ENCODE results near the gene HGD. TPM values are rescaled to one million over a fixed set of nuclear protein-coding genes. Genes with fewer than 3 reads are reported as not detected.

Gene HGD
- total and polyA plus RNA-seq, 2 of the 13 experiments (the other 11 are each of a cell fraction or from before 2014, with no cell fraction given): 265 to 398 TPM

DNA sequence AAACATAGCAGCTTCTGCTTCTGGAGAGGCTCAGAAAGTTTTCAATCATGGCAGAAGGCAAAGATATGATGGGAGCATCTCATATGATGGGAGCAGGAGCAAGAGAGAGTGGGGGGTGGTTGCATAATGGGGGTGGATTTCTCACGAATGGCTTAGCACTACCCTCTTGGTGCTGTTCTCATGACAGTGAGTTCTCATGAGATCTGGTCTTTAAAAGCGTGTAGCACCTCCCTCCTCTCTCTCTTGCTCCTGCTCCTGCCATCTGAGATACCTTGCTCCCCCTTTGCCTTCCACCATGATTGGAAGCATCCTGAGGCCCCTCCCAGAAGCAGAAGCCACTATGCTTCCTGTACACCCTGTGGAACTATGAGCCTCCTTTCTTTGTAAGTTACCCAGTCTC, 22.2 kb downstream of the HGD start:
- POLR2A ChIA-PET: no interaction called here
- no TSS peak for BruUV-seq (replicated peaks)
- Histone ChIP-seq H3K4me1 (ENCODE audit: insufficient read depth, low read length) (peaks cover 13% of the 10 kb centered on the region; the same call in 1 of the 2 replicates), H4K20me1 (ENCODE audit: insufficient read depth, low read length) (peaks cover 36% of the 10 kb centered on the region; the same call in 1 of the 2 replicates), H3K9ac (ENCODE audit: insufficient read depth, low read depth, low read length) (no peak overlapping the region), H2AFZ (ENCODE audit: low read length) (no peak overlapping the region), H3K27ac (ENCODE audit: extremely low read length, insufficient read depth, low read length) (no peak overlapping the region), H3K79me2 (ENCODE audit: insufficient read depth, low read length) (peaks cover 22% of the 10 kb centered on the region), H3K4me3 (replicated peaks in 1 of 3; ENCODE audit: insufficient read depth in 1 of 3, low read depth in 2 of 3, low read length in 3 of 3) (no peak overlapping the region), H3K36me3 (replicated peaks in 1 of 2; ENCODE audit: control insufficient read depth in 1 of 2, insufficient read depth in 2 of 2, low read length in 2 of 2) (peaks cover 28 to 87% of the 10 kb centered on the region in 2 experiments), H3K4me2 (ENCODE audit: low read depth, low read length) (no peak overlapping the region), H3K9me3 (ENCODE audit: low read length) (no peaks in the 10 kb centered on the region), H3K27me3 (ENCODE audit: control insufficient read depth in 1 of 2, insufficient read depth in 2 of 2, low read length in 2 of 2) (no peaks in the 10 kb centered on the region)
- in situ Hi-C loops (cut with HindIII; ENCODE audit: extremely low pct_ligation_motif_present, low pct_unique_long_range_greater_than_20kb) (no loop called here), intact Hi-C loops (cut with micrococcal nuclease; ENCODE audit: unreplicated experiment) (no loop called here)
- no peak for ATAC-seq
- TF ChIP-seq ZFP36L2 (CRISPR knock-in tag; IDR thresholded peaks at IDR 0.05) (no peak), ZNF772 (CRISPR knock-in tag; IDR thresholded peaks at IDR 0.05) (no peak), ZNF17 (CRISPR knock-in tag; IDR thresholded peaks at IDR 0.05) (no peak)
- FAIRE-seq: no peak
- CTCF ChIA-PET (ENCODE audit: low intra/inter-chr PET ratio, low total read pairs): no interaction called here
- DNase-seq (ENCODE audit: low spot score): no peak
- 94% methylated on average over 2 of the region's 2 CpGs for WGBS (ENCODE audit: low lambda C conversion rate)

DNA sequence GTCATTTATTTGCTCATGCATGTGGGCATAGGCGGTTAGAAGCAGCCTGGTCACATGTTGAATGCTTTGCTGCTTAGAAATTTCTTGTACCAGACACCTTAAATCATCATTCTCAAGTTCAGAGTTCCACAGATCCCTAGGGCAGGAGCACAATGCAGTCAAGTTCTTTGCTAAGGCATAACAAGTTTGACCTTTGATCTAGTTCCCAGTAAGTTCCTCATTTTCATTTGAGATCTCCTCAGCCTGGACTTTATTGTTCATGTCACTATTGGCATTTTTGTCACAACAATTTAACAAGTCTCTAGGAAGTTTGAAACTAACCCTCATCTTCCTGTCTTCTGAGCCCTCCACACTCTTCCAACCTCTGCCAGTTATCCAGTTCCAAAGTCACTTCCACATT, 22.8 kb downstream of the HGD start:
- ChIA-PET CTCF (ENCODE audit: low intra/inter-chr PET ratio, low total read pairs) (no interaction called here), POLR2A (no interaction called here)
- no peak overlapping the region for H3K9ac ChIP-seq (ENCODE audit: insufficient read depth, low read depth, low read length)
- peaks cover 27 to 90% of the 10 kb centered on the region in 2 experiments for H3K36me3 ChIP-seq (replicated peaks in 1 of 2; ENCODE audit: control insufficient read depth in 1 of 2, insufficient read depth in 2 of 2, low read length in 2 of 2)
- in situ Hi-C loops (cut with HindIII; ENCODE audit: extremely low pct_ligation_motif_present, low pct_unique_long_range_greater_than_20kb) (no loop called here), intact Hi-C loops (cut with micrococcal nuclease; ENCODE audit: unreplicated experiment) (no loop called here)
- H3K9me3 ChIP-seq (ENCODE audit: low read length): no peaks in the 10 kb centered on the region
- peaks cover 40% of the 10 kb centered on the region; the same call in 1 of the 2 replicates for H4K20me1 ChIP-seq (ENCODE audit: insufficient read depth, low read length)
- peaks cover 21% of the 10 kb centered on the region for H3K79me2 ChIP-seq (ENCODE audit: insufficient read depth, low read length)
- ATAC-seq (no peak), FAIRE-seq (no peak), DNase-seq (ENCODE audit: low spot score) (no peak)
- no peak overlapping the region for H3K27ac ChIP-seq (ENCODE audit: extremely low read length, insufficient read depth, low read length)
- no peaks in the 10 kb centered on the region for H3K27me3 ChIP-seq (ENCODE audit: control insufficient read depth in 1 of 2, insufficient read depth in 2 of 2, low read length in 2 of 2)
- no peak overlapping the region for H3K4me3 ChIP-seq (replicated peaks in 1 of 3; ENCODE audit: insufficient read depth in 1 of 3, low read depth in 2 of 3, low read length in 3 of 3)
- no peak overlapping the region for H2AFZ ChIP-seq (ENCODE audit: low read length)
- WGBS (ENCODE audit: low lambda C conversion rate): 100% methylated on average over 1 of the region's 1 CpG
- no TSS peak for BruUV-seq (replicated peaks)
- no peak for TF ChIP-seq ISL2 (CRISPR knock-in tag; IDR thresholded peaks at IDR 0.05)
- no peak for TF ChIP-seq ZNF546 (CRISPR knock-in tag; conservative IDR thresholded peaks at IDR 0.05)
- TF ChIP-seq KAT8 (CRISPR knock-in tag; IDR thresholded peaks at IDR 0.05): no peak
- TF ChIP-seq GLI4 (CRISPR knock-in tag; IDR thresholded peaks at IDR 0.05; ENCODE audit: borderline replicate concordance): no peak
- no peak for TF ChIP-seq ZNF547 (CRISPR knock-in tag; IDR thresholded peaks at IDR 0.05)
- no peak for TF ChIP-seq SALL2 (CRISPR knock-in tag; IDR thresholded peaks at IDR 0.05)
- TF ChIP-seq ARNT (IDR thresholded peaks at IDR 0.05): no peak
- no peak for TF ChIP-seq ZNF776 (CRISPR knock-in tag; IDR thresholded peaks at IDR 0.05)
- no peak for TF ChIP-seq GABPA (IDR thresholded peaks at IDR 0.05; ENCODE audit: low read depth, low read length)
- TF ChIP-seq GABPA (CRISPR knock-in tag; IDR thresholded peaks at IDR 0.05; ENCODE audit: low read depth): no peak
- TF ChIP-seq HOXA3 (CRISPR knock-in tag; IDR thresholded peaks at IDR 0.05): no peak
- H3K4me1 ChIP-seq (ENCODE audit: insufficient read depth, low read length): peaks cover 13% of the 10 kb centered on the region; the same call in 1 of the 2 replicates
- H3K4me2 ChIP-seq (ENCODE audit: low read depth, low read length): no peak overlapping the region

All from HepG2 (cell line).